ENCODE results near the gene CYTH1. TPM values are rescaled to one million over a fixed set of nuclear protein-coding genes. Genes with fewer than 3 reads are reported as not detected.

Gene CYTH1
- total RNA-seq, 4 donors from 2014 or later: 42.1 to 86.7 (median 67.5) TPM

DNA sequence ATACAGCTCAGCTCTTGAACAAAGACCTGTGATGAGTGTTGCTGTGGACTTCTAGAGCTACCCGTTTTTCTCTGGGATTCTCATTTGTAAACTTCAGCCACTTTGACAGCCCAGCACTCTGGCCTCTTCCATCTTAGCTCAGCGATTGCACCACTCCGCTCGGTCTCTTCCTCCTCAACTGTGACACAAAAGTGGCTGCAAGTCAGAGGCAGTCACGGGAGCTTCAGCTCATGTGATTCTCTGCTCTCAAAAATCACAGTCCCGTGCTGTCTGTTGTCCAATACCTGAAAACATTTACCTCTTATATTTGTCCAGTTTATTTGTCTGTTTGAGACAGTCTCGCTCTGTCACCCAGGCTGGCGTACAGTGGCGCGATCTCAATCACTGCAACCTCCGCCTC is 129.2 kb downstream of the CYTH1 start:
- TF ChIP-seq POLR2A (IDR thresholded peaks at IDR 0.05) (no peak), CTCF (IDR thresholded peaks at IDR 0.05) (no peak)
- intact Hi-C loops (cut with DNase I): no loop called here
- H3K27ac ChIP-seq: no peak overlapping the region
- WGBS, 2 donors: 74 to 78% methylated on average over 11 of the region's 11 CpGs
- H3K4me3 ChIP-seq: no peak overlapping the region
- peaks cover 0 to 4% (median 0%) of the 10 kb centered on the region in 4 donors for H3K27me3 ChIP-seq
- no peaks in the 10 kb centered on the region for H3K9me3 ChIP-seq
- no peaks in the 10 kb centered on the region for H3K36me3 ChIP-seq
- H3K4me1 ChIP-seq: no peaks in the 10 kb centered on the region
- no peak for DNase-seq

- Histone ChIP-seq H3K36me3 (no peaks in the 10 kb centered on the region), H3K4me3 (no peak overlapping the region), H3K4me1 (no peaks in the 10 kb centered on the region), H3K27ac (no peak overlapping the region), H3K9me3 (no peaks in the 10 kb centered on the region), H3K27me3 (peaks cover 0 to 4% (median 0%) of the 10 kb centered on the region in 4 donors)
- WGBS, 2 donors: 91 to 95% methylated on average over 1 of the region's 1 CpG
- intact Hi-C loops (cut with DNase I): no loop called here
- no peak for DNase-seq
- TF ChIP-seq POLR2A (IDR thresholded peaks at IDR 0.05) (no peak), CTCF (IDR thresholded peaks at IDR 0.05) (no peak)
These were observed 130.0 kb downstream of the CYTH1 start for GRCh38 chr17:78652024-78652423.

DNA sequence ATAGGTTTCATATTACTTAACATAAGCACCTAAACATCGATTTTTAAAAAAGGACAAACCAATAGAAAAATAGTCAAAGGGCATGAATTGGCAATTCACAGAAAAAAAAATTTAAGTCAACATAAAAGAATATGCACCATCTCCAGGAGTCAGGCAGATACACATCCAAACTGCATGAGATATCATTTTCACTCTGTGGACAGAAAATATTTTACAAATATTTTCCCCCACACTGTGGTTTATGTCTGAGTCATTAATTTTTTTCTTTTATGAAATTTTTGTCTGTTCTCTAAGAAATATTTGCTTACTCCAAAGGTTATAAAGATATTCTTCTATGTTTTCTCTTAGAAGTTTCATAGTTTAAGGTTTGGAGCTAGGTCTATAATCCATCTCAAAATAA is 130.5 kb downstream of the CYTH1 start:
- peaks cover 0 to 4% (median 0%) of the 10 kb centered on the region in 4 donors for H3K27me3 ChIP-seq
- intact Hi-C loops (cut with DNase I): no loop called here
- WGBS, 2 donors: 62 to 95% methylated on average over 1 of the region's 1 CpG

GRCh38 chr17:78650093-78650715 is 131.9 kb downstream of the CYTH1 start:
- intact Hi-C loops (cut with DNase I): no loop called here
- Histone ChIP-seq H3K27ac (no peak overlapping the region), H3K4me3 (no peak overlapping the region), H3K36me3 (no peaks in the 10 kb centered on the region), H3K4me1 (peaks cover 0 to 7% (median 0%) of the 10 kb centered on the region in 3 donors), H3K9me3 (no peaks in the 10 kb centered on the region), H3K27me3 (peaks cover 0 to 6% (median 0%) of the 10 kb centered on the region in 4 donors)
- TF ChIP-seq POLR2A (IDR thresholded peaks at IDR 0.05): no peak
- TF ChIP-seq CTCF (IDR thresholded peaks at IDR 0.05): no peak
- DNase-seq: no peak
- 71 to 74% methylated on average over 9 to 10 of the region's 11 CpGs for WGBS, 2 donors

More for the DNA sequence above, 130.5 kb downstream of the CYTH1 start:
- Histone ChIP-seq H3K4me1 (no peaks in the 10 kb centered on the region), H3K36me3 (no peaks in the 10 kb centered on the region), H3K9me3 (no peaks in the 10 kb centered on the region), H3K4me3 (no peak overlapping the region), H3K27ac (no peak overlapping the region)
- TF ChIP-seq CTCF (IDR thresholded peaks at IDR 0.05) (no peak), POLR2A (IDR thresholded peaks at IDR 0.05) (no peak)
- no peak for DNase-seq

GRCh38 chr17:78648293-78648692 is 133.8 kb downstream of the CYTH1 start:
- Histone ChIP-seq H3K9me3 (no peaks in the 10 kb centered on the region), H3K4me1 (peaks cover 0 to 7% (median 0%) of the 10 kb centered on the region in 3 donors), H3K4me3 (no peak overlapping the region), H3K27ac (no peak overlapping the region), H3K27me3 (peaks cover 0 to 6% (median 0%) of the 10 kb centered on the region in 4 donors), H3K36me3 (no peaks in the 10 kb centered on the region)
- no peak for DNase-seq
- 64 to 90% methylated on average over 5 of the region's 5 CpGs for WGBS, 2 donors
- TF ChIP-seq POLR2A (IDR thresholded peaks at IDR 0.05) (no peak), CTCF (IDR thresholded peaks at IDR 0.05) (no peak)
- intact Hi-C loops (cut with DNase I): no loop called here
